Measurements from ENCODE around the gene CEND1.

The CEND1 gene

GRCh38 chr11:811446-812245 is 21.8 kb upstream of the CEND1 start:
- DNase-seq, result no peak

- DNase-seq, result no peak
These were observed 20.2 kb upstream of the CEND1 start for GRCh38 chr11:810040-810567.

- peak; percentile 97 for DNase-seq
These were observed 19.6 kb upstream of the CEND1 start, which contains the start of gene RPLP2 for GRCh38 chr11:809287-810039. RPLP2 (plus strand) TSS chr11:809967; CDS start chr11:810235, 268 bp downstream.

GRCh38 chr11:808427-809286 is 18.8 kb upstream of the CEND1 start:
- DNase-seq, result peak; percentile 62

- DNase-seq, result no peak
These were observed 14.7 kb upstream of the CEND1 start for GRCh38 chr11:804599-804964.

- DNase-seq, result no peak
These were observed 14.1 kb upstream of the CEND1 start for GRCh38 chr11:803770-804598.

- DNase-seq, result no peak
These were observed 13.5 kb upstream of the CEND1 start for GRCh38 chr11:803467-803742.

GRCh38 chr11:802693-803466 is 13.0 kb upstream of the CEND1 start:
- no peak for DNase-seq

GRCh38 chr11:802018-802617 is 12.2 kb upstream of the CEND1 start:
- no peak for DNase-seq

GRCh38 chr11:801097-801780 is 11.3 kb upstream of the CEND1 start:
- DNase-seq, result no peak

- no peak for DNase-seq
These were observed 10.6 kb upstream of the CEND1 start for GRCh38 chr11:800473-800872.

GRCh38 chr11:799641-800316 is 9.9 kb upstream of the CEND1 start:
- no peak for DNase-seq

- DNase-seq, result peak; percentile 86
These were observed 8.3 kb upstream of the CEND1 start, which contains the start of gene SLC25A22 for GRCh38 chr11:798093-798713. SLC25A22 (minus strand) TSS chr11:798281; CDS start chr11:795006, 3,275 bp downstream.

GRCh38 chr11:797296-798092 is 7.6 kb upstream of the CEND1 start:
- peak; percentile 87 for DNase-seq

GRCh38 chr11:796565-797295 is 6.8 kb upstream of the CEND1 start:
- no peak for DNase-seq

GRCh38 chr11:795634-796564 is 6.0 kb upstream of the CEND1 start:
- peak; percentile 81 for DNase-seq

All from CD4-positive, alpha-beta T cell treated with Interleukin-12 subunit alpha and Interleukin-12 subunit beta, for 1 hour (primary cell).